GM12878 (cell line): ENCODE measurements around the gene PTMA. TPM values are rescaled to one million over a fixed set of nuclear protein-coding genes. Genes with fewer than 3 reads are reported as not detected.

Experiments
- ATAC-seq: fragments of 200-7000 bp; cut with Tn5 transposase; 3 replicates; pipeline ENCODE4 v1.9.1; 2020; ENCODE audit warnings: mild to moderate bottlenecking, moderate library complexity
- BruUV-seq: library from RNA; stranded (reverse); fragments of 400-500 nt; replicated peaks from 2 replicates; lab custom pipeline; 2021; lab: Mats Ljungman, UMichigan
- CTCF ChIA-PET: fragments of 300-600 bp; sonication (Branson Sonifier 250); formaldehyde crosslinking; extraction: SDS; loops from one replicate; lab custom pipeline; 2021; ENCODE audit warnings: inconsistent platforms; lab: Yijun Ruan, JAX
- POLR2A ChIA-PET: fragments of 350-600 bp; formaldehyde crosslinking; extraction: SDS; loops from one replicate; lab custom pipeline; 2021; ENCODE audit warnings: inconsistent platforms; lab: Charles Lee
- RAD21 ChIA-PET: fragments of 300-600 bp; sonication (Branson Sonifier 250); formaldehyde crosslinking; loops from one replicate; lab custom pipeline; 2023; ENCODE audit warnings: antibody characterized with exemption; ENCODE audit not compliant: unreplicated experiment; lab: Charles Lee
- SMC1A ChIA-PET: fragments of 300-600 bp; sonication (Branson Sonifier 250); formaldehyde crosslinking; loops from one replicate; lab custom pipeline; 2023; ENCODE audit not compliant: unreplicated experiment, uncharacterized antibody; lab: Charles Lee
- DNase-seq: peaks from one replicate; pipeline ENCODE4 v3.0.0-alpha.2; 2011; ENCODE audit warnings: low read depth, low spot score
- FAIRE-seq: peaks from 3 replicates; lab custom pipeline; 2011; peaks lifted over from hg19 to GRCh38; lab: Jason Lieb, UNC
- H2AFZ ChIP-seq: 2 replicates; pipeline ENCODE4 v1.6.0; 2011; ENCODE audit warnings: low read depth, low read length, control low read depth; ENCODE audit not compliant: control insufficient read depth
- H3K27ac ChIP-seq: 2 replicates; pipeline ENCODE4 v1.5.1; 2011; ENCODE audit warnings: control low read depth; ENCODE audit not compliant: control insufficient read depth, insufficient read depth
- H3K27me3 ChIP-seq, 2 experiments: replicated peaks in 1 of 2; 2 replicates each; pipeline versions ENCODE4 v1.6.0 to v1.6.1; 2011; ENCODE audit warnings: low read length in 1 of 2; ENCODE audit not compliant: control insufficient read depth in 2 of 2, insufficient read depth in 2 of 2
- H3K36me3 ChIP-seq, 2 experiments: 2 replicates each; pipeline ENCODE4 v1.5.1; 2011; ENCODE audit warnings: low read length in 1 of 2; ENCODE audit not compliant: control insufficient read depth in 2 of 2, insufficient read depth in 2 of 2
- H3K4me1 ChIP-seq: 2 replicates; pipeline ENCODE4 v1.6.1; 2011; ENCODE audit warnings: mild to moderate bottlenecking, low read length, moderate library complexity, mixed read lengths; ENCODE audit not compliant: control insufficient read depth, insufficient read depth
- H3K4me2 ChIP-seq: 2 replicates; pipeline ENCODE4 v1.6.0; 2011; ENCODE audit warnings: control low read depth; ENCODE audit not compliant: control insufficient read depth, insufficient read depth
- H3K4me3 ChIP-seq: fragments of 200-600 bp; sonication (generic); 2 replicates; pipeline ENCODE4 v1.5.1; 2016
- H3K79me2 ChIP-seq: 2 replicates; pipeline ENCODE4 v1.6.0; 2011; ENCODE audit warnings: low read length; ENCODE audit not compliant: control insufficient read depth, insufficient read depth
- H3K9ac ChIP-seq: 2 replicates; pipeline ENCODE4 v1.8.0; 2011; ENCODE audit warnings: low read length, control low read depth, mixed read lengths; ENCODE audit not compliant: control insufficient read depth, insufficient read depth
- H3K9me3 ChIP-seq: replicated peaks from 3 replicates; pipeline ENCODE4 v1.5.1; 2011; ENCODE audit warnings: mild to moderate bottlenecking, low read length; ENCODE audit not compliant: control insufficient read depth, insufficient read depth
- H4K20me1 ChIP-seq: 2 replicates; pipeline ENCODE4 v1.6.0; 2011; ENCODE audit not compliant: control insufficient read depth, insufficient read depth
- BCL3 ChIP-seq: IDR thresholded peaks from 2 replicates; pipeline ENCODE4 v1.6.1; 2011; ENCODE audit warnings: borderline replicate concordance, low read depth, mild to moderate bottlenecking, moderate library complexity, low read length; ENCODE audit not compliant: insufficient read depth, poor library complexity, severe bottlenecking
- CTCF ChIP-seq, 3 experiments: IDR thresholded peaks in 2 of 3; conservative IDR thresholded peaks in 1 of 3; 2 replicates each; pipeline ENCODE4 v1.5.1; 2011; ENCODE audit warnings: low read depth in 3 of 3, low read length in 3 of 3, mild to moderate bottlenecking in 3 of 3, control low read depth in 2 of 3, moderate library complexity in 2 of 3, inconsistent platforms in 1 of 3, mixed read lengths in 1 of 3; ENCODE audit not compliant: control insufficient read depth in 2 of 3, insufficient read depth in 1 of 3; ENCODE audit errors: extremely low read depth in 1 of 3
- MYC ChIP-seq: IDR thresholded peaks from 2 replicates; pipeline ENCODE4 v1.6.1; 2011; ENCODE audit warnings: mild to moderate bottlenecking, low read length, moderate library complexity, inconsistent platforms; ENCODE audit not compliant: insufficient read depth, insufficient replicate concordance, insufficient read length, severe bottlenecking
- POLR2AphosphoS2 ChIP-seq: IDR thresholded peaks from 2 replicates; pipeline ENCODE4 v1.6.1; 2011; ENCODE audit warnings: low read depth, mild to moderate bottlenecking, low read length, improper control_type of control experiment, moderate library complexity
- RAD21 ChIP-seq: IDR thresholded peaks from 2 replicates; pipeline ENCODE4 v1.6.1; 2011; ENCODE audit warnings: mild to moderate bottlenecking, low read depth, low read length, moderate library complexity; ENCODE audit not compliant: insufficient read depth
- SIN3A ChIP-seq: IDR thresholded peaks from 2 replicates; pipeline ENCODE4 v1.6.1; 2012; ENCODE audit warnings: low read depth, low read length, improper control_type of control experiment
- SPI1 ChIP-seq: IDR thresholded peaks from 2 replicates; pipeline ENCODE4 v1.6.1; 2011; ENCODE audit warnings: low read depth, mild to moderate bottlenecking, low read length, moderate library complexity, borderline replicate concordance; ENCODE audit not compliant: insufficient read depth
- SREBF2 ChIP-seq: IDR thresholded peaks from 2 replicates; pipeline ENCODE4 v1.6.1; 2012; ENCODE audit warnings: mild to moderate bottlenecking, low read length
- STAT3 ChIP-seq: IDR thresholded peaks from 2 replicates; pipeline ENCODE4 v1.6.1; 2011; ENCODE audit warnings: low read depth, low read length, improper control_type of control experiment
- TCF7 ChIP-seq: IDR thresholded peaks from 2 replicates; pipeline ENCODE4 v1.6.1; 2014; ENCODE audit warnings: antibody characterized with exemption, borderline replicate concordance
- WGBS: methylation state at CpG from one replicate; pipeline ENCODE4 v1.1.6; 2016; ENCODE audit warnings: low lambda C conversion rate; ENCODE audit not compliant: insufficient replicate concordance, insufficient coverage; ENCODE audit errors: missing lambda C conversion rate; 5-methylcytosine and 5-hydroxymethylcytosine counted together
- in situ Hi-C: fragments of 300-500 bp; cut with MboI; formaldehyde crosslinking; loops from 9 replicates; pipeline ENCODE4 v1.14.3; 2018; ENCODE audit warnings: mixed read lengths
- intact Hi-C: fragments of 100-400 bp; cut with micrococcal nuclease; formaldehyde crosslinking; loops from one replicate; pipeline ENCODE4 v1.14.2; 2022; ENCODE audit not compliant: unreplicated experiment
- polyA plus RNA-seq, 11 experiments: library from polyadenylated mRNA; depleted of rRNA in 4 of 11; unstranded in 6 of 11; stranded (reverse) in 5 of 11; fragments of >200 nt; fragmentation: Nextera tagmentation in 4 of 11; fragmentation: Illumina TruSeq in 1 of 11; extraction: Ambion mirVana in 4 of 11; extraction: Trizol in 1 of 11; gene quantifications; 1 replicate in 1 of 11; 2 replicates in 10 of 11; pipeline versions ENCODE4 v1.2.1 to v1.2.3, GENCODE V29; 2011 to 2016; ENCODE audit warnings: inconsistent platforms in 2 of 11, missing spikeins in 2 of 11, low read depth in 1 of 11
- total RNA-seq, 4 experiments: library from RNA; depleted of rRNA in 3 of 4; stranded (reverse); fragments of >200 nt in 3 of 4; fragmentation: Illumina TruSeq in 1 of 4; extraction: Trizol in 1 of 4; gene quantifications; 2 replicates each; pipeline versions ENCODE4 v1.2.1 to v1.2.3, GENCODE V29; 2013 to 2021

The PTMA gene
- total and polyA plus RNA-seq, 10 of the 15 experiments (the other 5 are each of a cell fraction or from before 2014, with no cell fraction given) = 1,144 to 5,018 (median 3,464) TPM

GRCh38 chr2:231685349-231686191 lies 22.8 kb upstream of the PTMA start:
- ChIA-PET POLR2A (interaction anchor here (1.4 kb wide), 1 partner anchor 20 kb away, joined by 7 read pairs; no protein-coding TSS in a partner anchor), SMC1A (interaction anchor here (1.0 to 1.7 kb wide), 2 partner anchors 28 to 31 kb away, joined by 3 to 9 read pairs; no protein-coding TSS in a partner anchor), RAD21 (interaction anchor here (1.0 to 24.6 kb wide), 4 partner anchors 13 to 72 kb away, joined by 3 to 463 read pairs (median 4); no protein-coding TSS in a partner anchor), CTCF (interaction anchor here (0.8 to 22.2 kb wide), 9 partner anchors 9 to 100 kb away, joined by 3 to 811 read pairs (median 4); partner anchors contain the start of gene COPS7B)
- H4K20me1 ChIP-seq = no peaks in the 10 kb centered on the region
- no TSS peak for BruUV-seq
- in situ Hi-C loops (no loop called here), intact Hi-C loops (no loop called here)
- no peak overlapping the region for H3K9ac ChIP-seq
- peak; percentile 34 for ATAC-seq
- no peak for DNase-seq
- H3K9me3 ChIP-seq = no peaks in the 10 kb centered on the region
- no peak for FAIRE-seq
- no peaks in the 10 kb centered on the region for H3K27me3 ChIP-seq
- no peak overlapping the region for H3K4me2 ChIP-seq
- H2AFZ ChIP-seq = no peak overlapping the region
- H3K4me3 ChIP-seq = no peak overlapping the region
- peaks cover under 1% of the 10 kb centered on the region for H3K79me2 ChIP-seq
- peaks cover 8% of the 10 kb centered on the region for H3K4me1 ChIP-seq
- TF ChIP-seq MYC = no peak
- TF ChIP-seq POLR2AphosphoS2 = no peak
- TF ChIP-seq CTCF (IDR thresholded peaks at IDR 0.05 in 2 of 3, conservative IDR thresholded peaks at IDR 0.05 in 1 of 3; ENCODE audit: control insufficient read depth in 2 of 3, extremely low read depth in 1 of 3, insufficient read depth in 1 of 3, low read depth in 3 of 3, low read length in 3 of 3) = peak; percentile 2 to 47 (median 31); a peak in 3 of 6 replicates
- 0 out of 2 replicates have a peak, but pooled peaks have one; percentile 2 for TF ChIP-seq RAD21
- TF ChIP-seq BCL3 = no peak
- no peak for TF ChIP-seq SIN3A
- no peak for TF ChIP-seq TCF7
- TF ChIP-seq SPI1 = peak; percentile 43; the same call in 1 of the 2 replicates
- TF ChIP-seq STAT3 = no peak
- no peak for TF ChIP-seq SREBF2
- no peak overlapping the region for H3K27ac ChIP-seq
- no peaks in the 10 kb centered on the region for H3K36me3 ChIP-seq
- WGBS = 61% methylated on average over 19 of the region's 20 CpGs
